HepG2 (cell line): ENCODE measurements around the gene NSFL1C.

Source experiments
- CHCHD3 ChIP-seq: sonication (generic); formaldehyde crosslinking; IDR thresholded peaks from 2 replicates; pipeline ENCODE4 v1.8.0; 2022; ENCODE audit warnings: mild to moderate bottlenecking, missing genetic modification reagents, moderate library complexity
- CREB1 ChIP-seq, 2 experiments: fragments of 450-650 bp in 1 of 2; IDR thresholded peaks; 2 replicates each; pipeline ENCODE4 v1.6.1; 2016 to 2017; ENCODE audit warnings: control low read depth in 1 of 2, mild to moderate bottlenecking in 1 of 2, missing compliant biosample characterization in 1 of 2, missing genetic modification characterization in 1 of 2
- CSRNP2 ChIP-seq: sonication (generic); formaldehyde crosslinking; conservative IDR thresholded peaks from 2 replicates; pipeline ENCODE4 v1.8.0; 2022; ENCODE audit warnings: low read depth, missing genetic modification reagents
- CTCF ChIP-seq: sonication (generic); formaldehyde crosslinking; IDR thresholded peaks from 2 replicates; pipeline ENCODE4 v1.5.0; 2020; ENCODE audit warnings: mild to moderate bottlenecking, missing genetic modification reagents, moderate library complexity
- RXRA ChIP-seq: sonication (generic); formaldehyde crosslinking; IDR thresholded peaks from 2 replicates; pipeline ENCODE4 v1.5.1; 2020; ENCODE audit warnings: missing genetic modification reagents
- SUZ12 ChIP-seq: fragments of 150-350 bp; IDR thresholded peaks from 2 replicates; pipeline ENCODE4 v1.6.1; 2014; ENCODE audit warnings: low read depth, low read length
- YEATS4 ChIP-seq: sonication (generic); formaldehyde crosslinking; IDR thresholded peaks from 2 replicates; pipeline ENCODE4 v1.4.0; 2020; ENCODE audit warnings: missing genetic modification reagents, borderline replicate concordance
- ZC3H4 ChIP-seq: sonication (generic); formaldehyde crosslinking; IDR thresholded peaks from 2 replicates; pipeline ENCODE4 v1.4.0; 2020; ENCODE audit warnings: missing genetic modification reagents, borderline replicate concordance
- ZNF263 ChIP-seq: sonication (generic); formaldehyde crosslinking; IDR thresholded peaks from 2 replicates; pipeline ENCODE4 v1.4.0; 2020; ENCODE audit warnings: missing genetic modification reagents
- ZNF564 ChIP-seq: sonication (generic); formaldehyde crosslinking; IDR thresholded peaks from 2 replicates; pipeline ENCODE4 v1.8.1; 2023; ENCODE audit warnings: mild to moderate bottlenecking, missing genetic modification reagents
- ZNF878 ChIP-seq: sonication (generic); formaldehyde crosslinking; IDR thresholded peaks from 2 replicates; pipeline ENCODE4 v1.8.1; 2023; ENCODE audit warnings: mild to moderate bottlenecking, missing genetic modification reagents, moderate library complexity
- TF ChIP-seq, protein P1 (sequence below): sonication (generic); formaldehyde crosslinking; IDR thresholded peaks from 2 replicates; pipeline ENCODE4 v1.4.0; 2020; ENCODE audit warnings: missing genetic modification reagents

DNA sequence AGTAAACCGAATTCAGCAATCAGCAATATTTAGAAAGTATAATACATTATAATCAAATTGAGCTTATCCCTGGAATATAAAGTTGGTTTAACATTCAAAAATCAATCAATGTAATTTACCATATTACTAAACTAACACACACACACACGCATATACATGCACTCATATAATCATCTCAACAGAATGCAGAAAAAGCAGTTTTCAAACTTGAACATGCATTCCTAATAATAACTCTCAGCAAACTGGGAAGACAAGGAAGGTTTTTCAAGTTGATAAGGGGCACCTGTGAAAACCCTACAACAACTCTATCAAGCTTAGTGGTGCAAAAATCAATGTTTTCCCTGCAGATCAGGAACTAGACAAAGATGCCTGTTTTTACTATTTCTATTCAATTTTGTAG lies 19.9 kb upstream of the NSFL1C start:
- no peak for TF ChIP-seq YEATS4 (CRISPR knock-in tag)
- no peak for TF ChIP-seq CSRNP2 (CRISPR knock-in tag)
- no peak for TF ChIP-seq ZC3H4
- TF ChIP-seq ZNF263 (CRISPR knock-in tag), result no peak
- TF ChIP-seq CHCHD3 (CRISPR knock-in tag), result no peak
- no peak for TF ChIP-seq CREB1 (IDR thresholded peaks at IDR 0.05)
- no peak for TF ChIP-seq CREB1 (CRISPR knock-in tag; IDR thresholded peaks at IDR 0.05)
- TF ChIP-seq SUZ12, result no peak
- TF ChIP-seq ZNF878, result no peak
- TF ChIP-seq CTCF (CRISPR knock-in tag), result no peak
- no peak for TF ChIP-seq ZNF564 (CRISPR knock-in tag)
- no peak for TF ChIP-seq RXRA
- TF ChIP-seq, protein P1, sequence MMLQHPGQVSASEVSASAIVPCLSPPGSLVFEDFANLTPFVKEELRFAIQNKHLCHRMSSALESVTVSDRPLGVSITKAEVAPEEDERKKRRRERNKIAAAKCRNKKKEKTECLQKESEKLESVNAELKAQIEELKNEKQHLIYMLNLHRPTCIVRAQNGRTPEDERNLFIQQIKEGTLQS, result no peak
